ENCODE data around the gene IGSF3. TPM values are rescaled to one million over a fixed set of nuclear protein-coding genes. Genes with fewer than 3 reads are reported as not detected.

The IGSF3 gene
- total and polyA plus RNA-seq, 2 of the 13 experiments (the other 11 are each of a cell fraction or from before 2014, with no cell fraction given) = 0.11 to 0.16 TPM

- TF ChIP-seq FOXO1 (CRISPR knock-in tag; IDR thresholded peaks at IDR 0.05) (0 out of 2 replicates have a peak, but pooled peaks have one; percentile 27), ZMYM4 (CRISPR knock-in tag; IDR thresholded peaks at IDR 0.05) (peak; percentile 41; the same call in 1 of the 2 replicates), KDM5B (CRISPR knock-in tag; IDR thresholded peaks at IDR 0.05; ENCODE audit: borderline replicate concordance) (0 out of 2 replicates have a peak, but pooled peaks have one; percentile 19), HNRNPK (IDR thresholded peaks at IDR 0.05; ENCODE audit: low read depth, low read length, poor library complexity, severe bottlenecking) (peak; percentile 32), PBX3 (CRISPR knock-in tag; IDR thresholded peaks at IDR 0.05; ENCODE audit: borderline replicate concordance) (0 out of 2 replicates have a peak, but pooled peaks have one; percentile 17), LCORL (IDR thresholded peaks at IDR 0.05) (no peak), LCORL (CRISPR knock-in tag; IDR thresholded peaks at IDR 0.05) (peak; percentile 11; the same call in 1 of the 2 replicates), ARID5B (CRISPR knock-in tag; IDR thresholded peaks at IDR 0.05) (0 out of 2 replicates have a peak, but pooled peaks have one; percentile 16), PRMT3 (CRISPR knock-in tag; IDR thresholded peaks at IDR 0.05; ENCODE audit: borderline replicate concordance, low read depth) (peak; percentile 51; the same call in 1 of the 2 replicates), ZHX1 (CRISPR knock-in tag; IDR thresholded peaks at IDR 0.05; ENCODE audit: low read depth) (no peak), TRAFD1 (CRISPR knock-in tag; IDR thresholded peaks at IDR 0.05; ENCODE audit: borderline replicate concordance) (no peak), ZNF75D (CRISPR knock-in tag; IDR thresholded peaks at IDR 0.05; ENCODE audit: borderline replicate concordance) (no peak), ZNF619 (CRISPR knock-in tag; IDR thresholded peaks at IDR 0.05) (no peak), HMGXB4 (CRISPR knock-in tag; IDR thresholded peaks at IDR 0.05; ENCODE audit: borderline replicate concordance in 1 of 2, low read depth in 1 of 2) (peak; percentile 82 to 86; a peak in 3 of 4 replicates), TSC22D2 (CRISPR knock-in tag; IDR thresholded peaks at IDR 0.05; ENCODE audit: borderline replicate concordance) (no peak)
Observed at GRCh38 chr1:116570358-116571214, 96.9 kb downstream of the IGSF3 start, which contains the start of gene CD58 (continued).
